T-helper 2 cell treated with Interferon-gamma antibody and Interleukin-4, amounts not matched to agents 5 μg/mL and 100 μg/mL, for 36 hours (primary cell): Measurements from ENCODE around the gene GFER.
"Not testable (repeated sequence)": the region's sequence is repeated elsewhere in the genome, so short reads cannot be mapped to it uniquely, and the experiment has no call there.

Experiments used
- DNase-seq: peaks from one replicate; pipeline ENCODE4 v3.0.0; 2021; ENCODE audit warnings: low spot score
- H3K27ac Mint-ChIP-seq: one replicate; pipeline ENCODE4 v1.8.0; 2021; ENCODE audit warnings: mild to moderate bottlenecking, mixed read lengths
- H3K27me3 Mint-ChIP-seq: one replicate; pipeline ENCODE4 v1.8.0; 2021; ENCODE audit warnings: low read depth, mixed read lengths
- H3K36me3 Mint-ChIP-seq: one replicate; pipeline ENCODE4 v1.8.0; 2021; ENCODE audit warnings: low read depth, mixed read lengths
- H3K4me1 Mint-ChIP-seq: one replicate; pipeline ENCODE4 v1.8.0; 2021; ENCODE audit warnings: low read depth, mixed read lengths
- H3K4me3 Mint-ChIP-seq: one replicate; pipeline ENCODE4 v1.8.0; 2022; ENCODE audit warnings: mild to moderate bottlenecking, moderate library complexity, mixed read lengths
- H3K9me3 Mint-ChIP-seq: one replicate; pipeline ENCODE4 v1.8.0; 2021; ENCODE audit warnings: mixed read lengths

Gene GFER

GRCh38 chr16:2033057-2033908 is 49.3 kb downstream of the GFER start:
- no peak overlapping the region for H3K27ac Mint-ChIP-seq
- H3K36me3 Mint-ChIP-seq, result no peaks in the 10 kb centered on the region
- peaks cover 7% of the 10 kb centered on the region for H3K27me3 Mint-ChIP-seq
- no peaks in the 10 kb centered on the region for H3K4me1 Mint-ChIP-seq
- H3K9me3 Mint-ChIP-seq, result no peaks in the 10 kb centered on the region
- no peak for DNase-seq
- no peak overlapping the region for H3K4me3 Mint-ChIP-seq

GRCh38 chr16:2033909-2034695 is 50.1 kb downstream of the GFER start:
- not testable (repeated sequence) for H3K36me3 Mint-ChIP-seq, H3K9me3 Mint-ChIP-seq, H3K4me3 Mint-ChIP-seq, H3K27ac Mint-ChIP-seq, H3K27me3 Mint-ChIP-seq, DNase-seq, H3K4me1 Mint-ChIP-seq

GRCh38 chr16:2034696-2035430 is 50.9 kb downstream of the GFER start:
- no peaks in the 10 kb centered on the region for H3K4me1 Mint-ChIP-seq
- no peaks in the 10 kb centered on the region for H3K27me3 Mint-ChIP-seq
- no peaks in the 10 kb centered on the region for H3K36me3 Mint-ChIP-seq
- no peak for DNase-seq
- H3K9me3 Mint-ChIP-seq, result no peaks in the 10 kb centered on the region
- H3K4me3 Mint-ChIP-seq, result no peak overlapping the region
- H3K27ac Mint-ChIP-seq, result no peak overlapping the region

GRCh38 chr16:2035431-2036199 is 51.6 kb downstream of the GFER start:
- Mint-ChIP-seq H3K36me3 (no peaks in the 10 kb centered on the region), H3K9me3 (no peaks in the 10 kb centered on the region), H3K4me3 (no peak overlapping the region), H3K27ac (no peak overlapping the region), H3K27me3 (no peaks in the 10 kb centered on the region), H3K4me1 (no peaks in the 10 kb centered on the region)
- DNase-seq, result no peak

- Mint-ChIP-seq H3K4me1 (no peaks in the 10 kb centered on the region), H3K27ac (no peak overlapping the region), H3K9me3 (no peaks in the 10 kb centered on the region), H3K36me3 (no peaks in the 10 kb centered on the region), H3K4me3 (no peak overlapping the region), H3K27me3 (no peaks in the 10 kb centered on the region)
- DNase-seq, result no peak
Observed at GRCh38 chr16:2036200-2036966, 52.4 kb downstream of the GFER start.

- no peaks in the 10 kb centered on the region for H3K9me3 Mint-ChIP-seq
- H3K27ac Mint-ChIP-seq, result no peak overlapping the region
- H3K4me3 Mint-ChIP-seq, result no peak overlapping the region
- no peak for DNase-seq
- H3K4me1 Mint-ChIP-seq, result no peaks in the 10 kb centered on the region
- H3K27me3 Mint-ChIP-seq, result no peaks in the 10 kb centered on the region
- H3K36me3 Mint-ChIP-seq, result no peaks in the 10 kb centered on the region
Observed at GRCh38 chr16:2037115-2037514, 53.1 kb downstream of the GFER start.
